K562 (cell line): ENCODE measurements around the gene PRKAR2B. TPM values are rescaled to one million over a fixed set of nuclear protein-coding genes. Genes with fewer than 3 reads are reported as not detected.

Experiments used
- ARID3B ChIP-seq: fragments of 250-450 bp; sonication (Bioruptor Pico); IDR thresholded peaks from 2 replicates; pipeline ENCODE4 v1.4.0; 2020; ENCODE audit warnings: borderline replicate concordance
- ATF6 ChIP-seq: sonication (generic); formaldehyde crosslinking; IDR thresholded peaks from 2 replicates; pipeline ENCODE4 v1.4.0; 2020; ENCODE audit warnings: mild to moderate bottlenecking, missing genetic modification reagents
- ATF7 ChIP-seq: fragments of 450-650 bp; IDR thresholded peaks from 2 replicates; pipeline ENCODE4 v1.7.1; 2014; ENCODE audit warnings: mild to moderate bottlenecking, moderate library complexity
- C11orf30 ChIP-seq: fragments of 450-650 bp; IDR thresholded peaks from 2 replicates; pipeline ENCODE4 v1.6.1; 2016; ENCODE audit warnings: low read depth, mild to moderate bottlenecking
- CUX1 ChIP-seq: fragments of 200-800 bp; sonication (Bioruptor generic); IDR thresholded peaks from 2 replicates; pipeline ENCODE4 v1.6.1; 2016; ENCODE audit warnings: missing genetic modification characterization, missing compliant biosample characterization
- DIDO1 ChIP-seq: fragments of 450-650 bp; IDR thresholded peaks from 2 replicates; pipeline ENCODE4 v1.6.1; 2016; ENCODE audit warnings: low read depth, missing biosample characterization, missing genetic modification characterization
- FOS ChIP-seq: IDR thresholded peaks from 3 replicates; pipeline ENCODE4 v1.6.1; 2011; ENCODE audit not compliant: insufficient read length; ENCODE audit errors: extremely low read depth
- HBP1 ChIP-seq: fragments of 450-650 bp; formaldehyde crosslinking; IDR thresholded peaks from 2 replicates; pipeline ENCODE4 v1.4.0; 2022; ENCODE audit warnings: missing genetic modification characterization
- HSF4 ChIP-seq: fragments of 250-450 bp; sonication (Bioruptor Pico); IDR thresholded peaks from 2 replicates; pipeline ENCODE4 v2.1.2; 2022; ENCODE audit warnings: mild to moderate bottlenecking, moderate library complexity, borderline replicate concordance
- IFI16 ChIP-seq: fragments of 250-450 bp; sonication (Bioruptor Pico); IDR thresholded peaks from 2 replicates; pipeline ENCODE4 v2.1.2; 2022; ENCODE audit warnings: mild to moderate bottlenecking, inconsistent platforms
- KDM1A ChIP-seq, 2 experiments: fragments of 450-650 bp; IDR thresholded peaks; 2 replicates each; pipeline ENCODE4 v1.6.1; 2016; ENCODE audit warnings: mild to moderate bottlenecking in 2 of 2
- MAFK ChIP-seq: IDR thresholded peaks from 2 replicates; pipeline ENCODE4 v1.6.1; 2011; ENCODE audit warnings: low read length, improper control_type of control experiment
- SNRNP70 ChIP-seq: fragments of 200-400 bp; formaldehyde crosslinking; optimal IDR thresholded peaks from 2 replicates; pipeline ENCODE3; 2017; ENCODE audit warnings: low read depth, low read length
- ZFPM2 ChIP-seq: fragments of 250-450 bp; sonication (Bioruptor Pico); IDR thresholded peaks from 2 replicates; pipeline ENCODE4 v1.5.1; 2022; ENCODE audit warnings: mild to moderate bottlenecking
- ZNF184 ChIP-seq: sonication (generic); formaldehyde crosslinking; IDR thresholded peaks from 2 replicates; pipeline ENCODE4 v1.5.0; 2020; ENCODE audit warnings: missing genetic modification reagents
- polyA plus RNA-seq, 8 experiments: library from polyadenylated mRNA; depleted of rRNA in 4 of 8; stranded (reverse) in 5 of 8; unstranded in 3 of 8; fragments of >200 nt; fragmentation: Nextera tagmentation in 2 of 8; fragmentation: Illumina TruSeq in 1 of 8; extraction: Ambion mirVana in 2 of 8; extraction: Trizol in 1 of 8; gene quantifications; 2 replicates each; pipeline versions ENCODE4 v1.2.1 to v1.2.3, GENCODE V29; 2011 to 2014; ENCODE audit warnings: inconsistent platforms in 1 of 8, missing spikeins in 1 of 8
- total RNA-seq, 7 experiments: library from RNA; depleted of rRNA in 6 of 7; stranded (reverse); fragments of >200 nt in 6 of 7; fragmentation: Illumina TruSeq in 2 of 7; extraction: Trizol in 2 of 7; gene quantifications; 2 replicates each; pipeline versions ENCODE4 v1.2.1 to v1.2.3, GENCODE V29; 2011 to 2021; ENCODE audit warnings: low replicate concordance in 1 of 7

The PRKAR2B gene
- total and polyA plus RNA-seq, 9 of the 15 experiments (the other 6 are each of a cell fraction or from before 2014, with no cell fraction given), result 59.0 to 173 (median 129) TPM

- no peak for TF ChIP-seq HBP1 (CRISPR knock-in tag)
- TF ChIP-seq C11orf30, result peak; percentile 53; the same call in 1 of the 2 replicates
- no peak for TF ChIP-seq CUX1 (CRISPR knock-in tag)
- no peak for TF ChIP-seq ZNF184 (CRISPR knock-in tag)
- TF ChIP-seq IFI16 (CRISPR knock-in tag), result no peak
- no peak for TF ChIP-seq SNRNP70
- TF ChIP-seq MAFK, result no peak
- TF ChIP-seq KDM1A (IDR thresholded peaks at IDR 0.05), result peak; percentile 68 to 71
- no peak for TF ChIP-seq ZFPM2 (CRISPR knock-in tag)
- TF ChIP-seq FOS, result no peak
- no peak for TF ChIP-seq ARID3B (CRISPR knock-in tag)
- TF ChIP-seq HSF4 (CRISPR knock-in tag), result no peak
- TF ChIP-seq DIDO1 (tag), result no peak
- no peak for TF ChIP-seq ATF7
- no peak for TF ChIP-seq ATF6
Measured at GRCh38 chr7:107147464-107148393, 103.2 kb downstream of the PRKAR2B start (continued).
